Thyroid gland (tissue), 4 donors: ENCODE measurements around the gene SBK3. TPM values are rescaled to one million over a fixed set of nuclear protein-coding genes. Genes with fewer than 3 reads are reported as not detected.

Experiments used
- DNase-seq, 2 donors: peaks; one replicate each; pipeline ENCODE4 v3.0.0-alpha.2; 2019
- H3K27ac ChIP-seq, 3 donors: fragments of 200-600 bp; sonication (generic); 1 replicate in 2 of 3; 2 replicates in 1 of 3; pipeline ENCODE4 v1.5.1; 2016 to 2019; ENCODE audit warnings: mild to moderate bottlenecking in 1 of 3, moderate library complexity in 1 of 3
- H3K27me3 ChIP-seq: fragments of 200-600 bp; sonication (generic); one replicate; pipeline ENCODE4 v1.5.1; 2019
- H3K36me3 ChIP-seq, 2 donors: fragments of 200-600 bp; sonication (generic); one replicate each; pipeline ENCODE4 v1.5.1; 2016 to 2019
- H3K4me1 ChIP-seq, 2 donors: fragments of 200-600 bp; sonication (generic); one replicate each; pipeline ENCODE4 v1.5.1; 2017 to 2019
- H3K4me3 ChIP-seq, 3 donors: fragments of 200-600 bp; sonication (generic); replicated peaks in 1 of 3; 1 replicate in 2 of 3; 2 replicates in 1 of 3; pipeline ENCODE4 v1.5.1; 2016; ENCODE audit warnings: mild to moderate bottlenecking in 1 of 3
- H3K9me3 ChIP-seq: fragments of 200-600 bp; sonication (generic); one replicate; pipeline ENCODE4 v1.5.1; 2017
- POLR2A ChIP-seq, 2 donors: fragments of 450-650 bp; IDR thresholded peaks; one replicate each; pipeline ENCODE4 v1.6.1; 2017; ENCODE audit warnings: antibody characterized with exemption in 2 of 2, mild to moderate bottlenecking in 2 of 2, moderate library complexity in 1 of 2
- WGBS, 2 donors: methylation state at CpG; one replicate each; pipeline ENCODE4 v1.1.5; 2017; 5-methylcytosine and 5-hydroxymethylcytosine counted together
- intact Hi-C: fragments of 100-400 bp; cut with DNase I; formaldehyde crosslinking; loops from one replicate; pipeline ENCODE4 v1.15.1; 2023
- total RNA-seq, 4 donors: library from RNA; depleted of rRNA; stranded (reverse); fragments of >200 nt; gene quantifications; one replicate each; pipeline ENCODE4 v1.2.3, GENCODE V29; 2016
- TF ChIP-seq, protein P1 (sequence below), 6 experiments: fragments of 200-600 bp in 3 of 6; fragments of 450-650 bp in 3 of 6; sonication (generic) in 3 of 6; IDR thresholded peaks; one replicate each; pipeline ENCODE4 v1.5.1; 2016 to 2019; ENCODE audit warnings: antibody characterized with exemption in 6 of 6, mild to moderate bottlenecking in 2 of 6, inconsistent platforms in 1 of 6, moderate library complexity in 1 of 6

Gene SBK3
- total RNA-seq, 4 donors from 2014 or later: 0.94 to 14.8 TPM; not detected in 2

DNA sequence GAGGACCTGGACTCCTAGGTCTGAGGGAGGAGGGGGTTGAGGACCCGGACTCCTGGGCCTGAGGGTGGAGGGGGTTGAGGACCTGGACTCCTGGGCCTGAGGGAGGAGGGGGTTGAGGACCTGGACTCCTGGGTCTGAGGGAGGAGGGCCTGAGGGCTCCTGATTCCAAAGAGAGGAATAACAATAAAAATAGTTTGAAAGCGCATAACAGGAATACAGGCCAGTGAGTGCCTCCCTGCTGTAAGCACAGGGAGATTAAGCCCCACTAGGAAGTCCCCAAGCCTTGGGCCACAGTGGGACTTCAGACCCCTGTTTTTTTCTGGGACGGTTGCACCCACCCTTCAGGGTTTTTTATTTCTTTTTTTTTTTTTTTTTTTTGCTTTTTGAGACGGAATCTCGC, 7.2 kb downstream of the SBK3 start:
- 86 to 89% methylated on average over 5 of the region's 5 CpGs for WGBS, 2 donors
- Histone ChIP-seq H3K36me3 (no peaks in the 10 kb centered on the region), H3K27me3 (no peaks in the 10 kb centered on the region), H3K4me3 (no peak overlapping the region), H3K4me1 (no peaks in the 10 kb centered on the region), H3K27ac (no peak overlapping the region), H3K9me3 (no peaks in the 10 kb centered on the region)
- no peak for DNase-seq
- TF ChIP-seq POLR2A (IDR thresholded peaks at IDR 0.05): no peak
- TF ChIP-seq, protein P1, sequence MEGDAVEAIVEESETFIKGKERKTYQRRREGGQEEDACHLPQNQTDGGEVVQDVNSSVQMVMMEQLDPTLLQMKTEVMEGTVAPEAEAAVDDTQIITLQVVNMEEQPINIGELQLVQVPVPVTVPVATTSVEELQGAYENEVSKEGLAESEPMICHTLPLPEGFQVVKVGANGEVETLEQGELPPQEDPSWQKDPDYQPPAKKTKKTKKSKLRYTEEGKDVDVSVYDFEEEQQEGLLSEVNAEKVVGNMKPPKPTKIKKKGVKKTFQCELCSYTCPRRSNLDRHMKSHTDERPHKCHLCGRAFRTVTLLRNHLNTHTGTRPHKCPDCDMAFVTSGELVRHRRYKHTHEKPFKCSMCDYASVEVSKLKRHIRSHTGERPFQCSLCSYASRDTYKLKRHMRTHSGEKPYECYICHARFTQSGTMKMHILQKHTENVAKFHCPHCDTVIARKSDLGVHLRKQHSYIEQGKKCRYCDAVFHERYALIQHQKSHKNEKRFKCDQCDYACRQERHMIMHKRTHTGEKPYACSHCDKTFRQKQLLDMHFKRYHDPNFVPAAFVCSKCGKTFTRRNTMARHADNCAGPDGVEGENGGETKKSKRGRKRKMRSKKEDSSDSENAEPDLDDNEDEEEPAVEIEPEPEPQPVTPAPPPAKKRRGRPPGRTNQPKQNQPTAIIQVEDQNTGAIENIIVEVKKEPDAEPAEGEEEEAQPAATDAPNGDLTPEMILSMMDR (IDR thresholded peaks at IDR 0.05): no peak
- intact Hi-C loops: no loop called here

DNA sequence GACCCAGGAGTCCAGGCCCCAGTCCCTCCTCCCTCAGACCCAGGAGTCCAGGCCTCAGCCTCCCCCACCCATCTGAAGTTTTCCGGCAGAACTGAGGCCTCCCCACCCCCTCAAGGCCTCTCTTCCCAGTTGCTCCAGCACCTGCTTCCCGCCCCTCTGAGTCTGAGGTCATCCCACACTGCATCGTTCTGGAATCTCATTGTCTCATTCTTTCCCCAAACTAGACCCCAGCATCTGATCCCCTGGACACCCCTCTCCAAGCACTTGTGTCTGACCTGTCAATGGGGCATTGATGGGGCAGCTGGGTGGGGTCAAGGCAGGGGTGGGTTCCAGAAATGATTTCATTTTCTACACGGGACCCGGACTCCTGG, 7.6 kb downstream of the SBK3 start:
- Histone ChIP-seq H3K4me3 (no peak overlapping the region), H3K9me3 (no peaks in the 10 kb centered on the region), H3K4me1 (no peaks in the 10 kb centered on the region), H3K36me3 (no peaks in the 10 kb centered on the region), H3K27ac (no peak overlapping the region), H3K27me3 (no peaks in the 10 kb centered on the region)
- TF ChIP-seq POLR2A (IDR thresholded peaks at IDR 0.05): no peak
- TF ChIP-seq, protein P1 (IDR thresholded peaks at IDR 0.05): no peak
- no peak for DNase-seq
- intact Hi-C loops: no loop called here
- WGBS, 2 donors: 70 to 72% methylated on average over 5 of the region's 5 CpGs

DNA sequence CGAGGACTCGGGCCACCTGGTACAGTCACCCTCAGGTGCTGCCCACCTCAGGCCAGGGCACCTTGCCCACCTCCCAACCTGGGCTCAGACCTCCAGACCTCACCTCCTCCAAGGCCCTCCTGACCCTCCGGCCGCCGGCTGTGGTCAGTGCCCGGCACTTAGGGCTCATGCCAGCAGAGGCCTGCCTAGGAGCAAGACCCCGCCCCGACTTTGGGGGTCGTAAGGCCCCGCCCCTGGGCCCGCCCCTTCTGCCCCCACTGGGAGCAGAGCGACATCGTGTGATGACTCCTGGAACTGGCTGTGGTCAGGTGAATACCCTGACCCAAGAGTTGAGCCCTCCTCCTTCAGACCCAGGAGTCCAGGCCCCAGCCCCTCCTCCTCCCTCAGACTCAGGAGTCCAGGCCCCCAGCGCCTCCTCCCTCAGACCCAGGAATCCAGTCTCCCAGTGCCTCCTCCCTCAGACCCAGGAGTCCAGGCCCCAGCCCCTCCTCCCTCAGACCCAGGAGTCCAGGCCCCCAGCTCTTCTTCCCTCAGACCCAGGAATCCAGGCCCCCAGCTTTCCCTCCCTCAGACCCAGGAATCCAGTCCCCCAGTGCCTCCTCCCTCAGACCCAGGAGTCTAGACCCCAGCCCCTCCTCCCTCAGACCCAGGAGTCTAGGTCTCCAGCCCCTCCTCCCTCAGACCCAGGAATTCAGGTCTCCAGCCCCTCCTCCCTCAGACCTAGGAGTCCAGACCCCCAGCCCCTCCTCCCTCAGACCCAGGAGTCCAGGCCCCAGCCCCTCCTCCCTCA, 8.2 kb downstream of the SBK3 start, which contains the start of gene SBK2:
Gene SBK2 (minus strand): TSS at position 183 of the 790 bp plus-strand sequence. CDS start 839 bp downstream, outside the sequence.
- intact Hi-C loops: no loop called here
- H3K27me3 ChIP-seq: no peaks in the 10 kb centered on the region
- H3K9me3 ChIP-seq: no peaks in the 10 kb centered on the region
- H3K4me3 ChIP-seq: no peak within 1 kb of the TSS
- no peaks in the 10 kb centered on the region for H3K4me1 ChIP-seq
- TF ChIP-seq, protein P1 (IDR thresholded peaks at IDR 0.05): no peak
- WGBS, 2 donors: 29 to 43% methylated on average over 6 to 9 of the region's 14 CpGs
- no peak for DNase-seq
- no peaks in the 10 kb centered on the region for H3K36me3 ChIP-seq
- no peak within 1 kb of the TSS for H3K27ac ChIP-seq

DNA sequence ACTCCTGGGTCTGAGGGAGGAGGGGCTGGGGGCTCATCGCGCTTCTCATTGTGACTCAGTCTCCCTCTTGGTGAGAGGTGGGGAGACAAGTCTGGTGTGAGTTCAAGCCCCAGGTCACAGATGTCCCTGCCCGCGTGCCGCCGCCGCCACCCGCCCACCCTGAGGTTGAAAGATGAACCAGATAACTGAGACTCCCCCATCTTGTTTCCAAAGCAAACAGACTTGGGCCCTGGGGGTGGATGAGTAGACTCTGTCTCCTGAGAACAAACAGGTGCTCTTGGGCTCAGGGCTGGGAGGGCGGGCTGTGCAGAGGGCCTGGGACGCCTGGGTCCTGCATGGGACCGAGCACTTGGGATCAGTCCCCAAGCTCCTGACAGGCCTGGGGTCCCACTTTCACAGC, 9.0 kb downstream of the SBK3 start:
- no peak overlapping the region for H3K4me3 ChIP-seq
- TF ChIP-seq, protein P1 (IDR thresholded peaks at IDR 0.05): no peak
- no peak for TF ChIP-seq POLR2A (IDR thresholded peaks at IDR 0.05)
- H3K9me3 ChIP-seq: no peaks in the 10 kb centered on the region
- WGBS, 2 donors: 81 to 93% methylated on average over 5 to 8 of the region's 11 CpGs
- no peaks in the 10 kb centered on the region for H3K4me1 ChIP-seq
- no peaks in the 10 kb centered on the region for H3K27me3 ChIP-seq
- H3K27ac ChIP-seq: no peak overlapping the region
- DNase-seq: no peak
- H3K36me3 ChIP-seq: no peaks in the 10 kb centered on the region
- intact Hi-C loops: no loop called here

DNA sequence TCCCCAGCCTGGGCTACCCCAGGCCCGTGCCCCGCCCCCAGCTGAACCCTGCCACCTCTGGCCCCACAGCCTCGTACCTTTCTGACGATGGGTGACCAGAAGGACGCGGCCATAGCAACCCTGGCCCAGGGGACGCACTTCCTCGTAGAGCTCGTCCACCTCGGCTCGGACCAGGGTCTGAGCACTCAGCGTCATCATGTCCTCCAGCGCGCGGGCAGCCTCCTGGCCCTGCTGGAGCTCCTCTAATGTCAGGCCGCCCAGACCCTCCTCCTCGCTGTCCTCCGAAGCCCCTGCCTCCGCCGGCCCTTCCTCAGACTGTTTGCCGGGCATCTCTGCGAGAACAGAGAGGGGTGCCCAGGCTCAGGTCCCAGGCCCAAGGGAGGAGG, 9.4 kb downstream of the SBK3 start:
- intact Hi-C loops: no loop called here
- no peak overlapping the region for H3K4me3 ChIP-seq
- TF ChIP-seq, protein P1 (IDR thresholded peaks at IDR 0.05): no peak
- no peak for TF ChIP-seq POLR2A (IDR thresholded peaks at IDR 0.05)
- no peaks in the 10 kb centered on the region for H3K9me3 ChIP-seq
- no peak for DNase-seq
- no peak overlapping the region for H3K27ac ChIP-seq
- H3K27me3 ChIP-seq: no peaks in the 10 kb centered on the region
- WGBS, 2 donors: 88 to 91% methylated on average over 15 to 20 of the region's 22 CpGs
- H3K4me1 ChIP-seq: no peaks in the 10 kb centered on the region
- no peaks in the 10 kb centered on the region for H3K36me3 ChIP-seq
